HepG2 (cell line): ENCODE results near the gene CATSPERD.

Experiments
- KDM1A ChIP-seq: IDR thresholded peaks from 2 replicates; pipeline ENCODE4 v1.6.1; 2016; ENCODE audit warnings: missing compliant biosample characterization
- POLR2AphosphoS5 ChIP-seq: IDR thresholded peaks from 2 replicates; pipeline ENCODE4 v1.6.1; 2012; ENCODE audit warnings: low read depth, low read length
- SMC3 ChIP-seq: IDR thresholded peaks from 2 replicates; pipeline ENCODE4 v1.6.1; 2011; ENCODE audit warnings: low read length, improper control_type of control experiment
- TF ChIP-seq, protein P1 (sequence below): sonication (generic); formaldehyde crosslinking; IDR thresholded peaks from 2 replicates; pipeline ENCODE4 v1.9.0; 2022; ENCODE audit warnings: low read depth, missing genetic modification reagents

DNA sequence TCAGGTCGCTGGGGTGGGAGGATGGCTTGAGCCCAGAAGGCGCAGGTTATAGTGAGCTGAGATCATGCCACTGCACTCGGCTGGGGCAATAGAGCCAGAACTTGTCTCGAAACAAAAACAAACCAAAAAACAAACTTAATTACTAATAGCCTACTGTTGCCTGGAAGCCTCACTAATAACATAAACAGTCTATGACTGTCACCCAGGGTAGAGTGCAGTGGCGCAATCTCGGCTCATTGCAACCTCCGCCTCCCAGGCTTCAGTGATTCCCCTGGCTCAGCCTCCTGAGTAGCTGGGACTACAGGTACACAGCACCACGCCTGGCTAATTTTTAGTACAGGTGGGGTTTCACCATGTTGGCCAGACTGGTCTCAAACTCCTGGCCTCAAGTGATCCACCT lies 18.0 kb downstream of the CATSPERD start:
- TF ChIP-seq POLR2AphosphoS5: no peak
- TF ChIP-seq, protein P1, sequence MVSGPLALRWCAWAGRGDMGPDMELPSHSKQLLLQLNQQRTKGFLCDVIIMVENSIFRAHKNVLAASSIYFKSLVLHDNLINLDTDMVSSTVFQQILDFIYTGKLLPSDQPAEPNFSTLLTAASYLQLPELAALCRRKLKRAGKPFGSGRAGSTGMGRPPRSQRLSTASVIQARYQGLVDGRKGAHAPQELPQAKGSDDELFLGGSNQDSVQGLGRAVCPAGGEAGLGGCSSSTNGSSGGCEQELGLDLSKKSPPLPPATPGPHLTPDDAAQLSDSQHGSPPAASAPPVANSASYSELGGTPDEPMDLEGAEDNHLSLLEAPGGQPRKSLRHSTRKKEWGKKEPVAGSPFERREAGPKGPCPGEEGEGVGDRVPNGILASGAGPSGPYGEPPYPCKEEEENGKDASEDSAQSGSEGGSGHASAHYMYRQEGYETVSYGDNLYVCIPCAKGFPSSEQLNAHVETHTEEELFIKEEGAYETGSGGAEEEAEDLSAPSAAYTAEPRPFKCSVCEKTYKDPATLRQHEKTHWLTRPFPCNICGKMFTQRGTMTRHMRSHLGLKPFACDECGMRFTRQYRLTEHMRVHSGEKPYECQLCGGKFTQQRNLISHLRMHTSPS (CRISPR knock-in tag): no peak
- TF ChIP-seq KDM1A: no peak
- TF ChIP-seq SMC3: no peak
